ENCODE data around the gene CDK18. TPM values are rescaled to one million over a fixed set of nuclear protein-coding genes. Genes with fewer than 3 reads are reported as not detected.

The CDK18 gene
- total RNA-seq, 1 donor from 2014 or later = 36.6 TPM

DNA sequence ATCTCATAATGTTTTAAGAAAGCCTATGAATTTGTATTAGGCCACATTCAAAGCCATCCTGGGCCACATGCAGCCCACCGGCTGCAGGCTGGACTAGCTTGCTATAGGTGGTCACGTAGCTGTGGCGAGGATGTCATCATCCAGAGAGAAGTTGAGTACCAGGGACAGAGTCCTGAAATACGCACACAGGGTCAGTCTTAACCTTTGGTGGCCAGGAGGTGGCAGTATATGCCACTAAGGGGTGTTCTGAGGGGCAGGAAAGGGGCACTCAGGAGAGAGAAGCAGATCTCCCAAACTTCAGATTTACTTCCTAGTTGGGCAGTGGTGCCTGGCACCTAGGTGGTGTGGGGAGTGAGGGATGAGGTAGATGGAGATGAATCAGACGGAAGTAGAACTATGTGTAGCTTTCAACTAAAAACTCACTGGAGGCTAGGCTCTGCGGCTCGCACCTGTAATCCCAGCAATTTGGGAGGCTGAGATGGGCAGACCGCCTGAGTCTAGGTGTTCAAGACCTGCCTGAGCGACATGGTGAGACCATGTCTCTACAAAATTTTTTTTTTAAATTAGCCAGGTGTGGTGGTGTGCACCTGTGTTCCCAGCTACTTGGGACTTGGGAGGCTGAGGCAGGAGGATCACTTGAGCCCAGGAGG is 16.3 kb upstream of the CDK18 start:
- Histone ChIP-seq H3K27ac (no peak overlapping the region), H3K36me3 (no peaks in the 10 kb centered on the region), H3K4me1 (peaks cover 15% of the 10 kb centered on the region), H3K4me3 (no peak overlapping the region), H3K9me3 (no peaks in the 10 kb centered on the region), H3K27me3 (ENCODE audit: low read depth) (peaks cover 10% of the 10 kb centered on the region)
- TF ChIP-seq, protein P1, sequence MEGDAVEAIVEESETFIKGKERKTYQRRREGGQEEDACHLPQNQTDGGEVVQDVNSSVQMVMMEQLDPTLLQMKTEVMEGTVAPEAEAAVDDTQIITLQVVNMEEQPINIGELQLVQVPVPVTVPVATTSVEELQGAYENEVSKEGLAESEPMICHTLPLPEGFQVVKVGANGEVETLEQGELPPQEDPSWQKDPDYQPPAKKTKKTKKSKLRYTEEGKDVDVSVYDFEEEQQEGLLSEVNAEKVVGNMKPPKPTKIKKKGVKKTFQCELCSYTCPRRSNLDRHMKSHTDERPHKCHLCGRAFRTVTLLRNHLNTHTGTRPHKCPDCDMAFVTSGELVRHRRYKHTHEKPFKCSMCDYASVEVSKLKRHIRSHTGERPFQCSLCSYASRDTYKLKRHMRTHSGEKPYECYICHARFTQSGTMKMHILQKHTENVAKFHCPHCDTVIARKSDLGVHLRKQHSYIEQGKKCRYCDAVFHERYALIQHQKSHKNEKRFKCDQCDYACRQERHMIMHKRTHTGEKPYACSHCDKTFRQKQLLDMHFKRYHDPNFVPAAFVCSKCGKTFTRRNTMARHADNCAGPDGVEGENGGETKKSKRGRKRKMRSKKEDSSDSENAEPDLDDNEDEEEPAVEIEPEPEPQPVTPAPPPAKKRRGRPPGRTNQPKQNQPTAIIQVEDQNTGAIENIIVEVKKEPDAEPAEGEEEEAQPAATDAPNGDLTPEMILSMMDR (IDR thresholded peaks at IDR 0.05) = peak; percentile 77
- ATAC-seq = peak; percentile 75 to 81
- intact Hi-C loops (cut with DNase I) = loop anchor here (5.0 kb wide), 1 partner anchor 34 kb away; no protein-coding TSS in a partner anchor
- DNase-seq = no peak

DNA sequence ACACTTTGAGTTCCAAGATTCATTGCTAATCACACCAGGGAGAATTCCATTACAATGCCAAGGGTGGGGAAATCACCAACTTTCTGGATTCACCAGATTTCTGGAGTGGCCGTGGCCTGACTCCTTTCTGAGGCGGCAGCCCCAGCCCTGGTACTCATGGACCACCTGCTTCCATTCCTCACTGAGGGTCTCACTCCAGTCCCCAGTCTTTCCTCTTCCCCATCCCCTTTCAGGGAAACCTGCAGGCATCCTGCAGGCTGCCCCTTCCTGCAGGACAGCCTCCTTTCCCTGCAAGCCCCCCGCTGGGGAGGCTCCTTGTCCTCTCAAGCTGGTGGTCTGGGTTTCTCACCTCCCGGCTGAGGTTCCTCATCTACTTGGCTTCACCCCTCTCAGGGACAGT is 12.7 kb upstream of the CDK18 start:
- Histone ChIP-seq H3K27me3 (ENCODE audit: low read depth) (peaks cover 9% of the 10 kb centered on the region), H3K9me3 (no peaks in the 10 kb centered on the region), H3K4me1 (peaks cover 20% of the 10 kb centered on the region), H3K4me3 (no peak overlapping the region), H3K36me3 (no peaks in the 10 kb centered on the region), H3K27ac (no peak overlapping the region)
- intact Hi-C loops (cut with DNase I) = no loop called here
- ATAC-seq (no peak), DNase-seq (no peak)
- TF ChIP-seq, protein P1 (IDR thresholded peaks at IDR 0.05) = no peak

DNA sequence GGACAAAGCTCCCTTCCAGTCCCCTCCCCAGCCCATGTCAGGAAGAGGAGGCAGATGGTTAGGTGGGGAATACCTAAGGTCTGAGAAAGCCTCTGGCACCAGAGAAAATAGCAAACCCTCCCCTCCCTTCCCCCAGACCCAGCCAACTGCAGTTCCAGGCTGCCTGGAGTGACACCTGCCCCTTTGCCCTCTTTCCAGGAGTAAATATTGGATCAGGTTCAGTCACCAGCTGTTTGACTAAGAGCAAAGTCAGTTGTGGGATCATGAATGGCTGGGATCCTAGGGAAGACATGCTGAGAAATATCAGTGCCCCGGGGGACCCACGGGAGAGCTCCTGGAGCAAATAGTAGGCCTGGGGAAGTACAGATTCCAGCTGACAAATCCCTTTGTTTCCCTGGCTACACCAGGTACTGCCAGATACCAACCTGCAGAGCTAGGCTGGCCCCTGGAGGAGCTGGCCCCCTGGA is 12.2 kb upstream of the CDK18 start:
- H3K4me1 ChIP-seq = peaks cover 20% of the 10 kb centered on the region
- ATAC-seq = no peak
- H3K36me3 ChIP-seq = no peaks in the 10 kb centered on the region
- intact Hi-C loops (cut with DNase I) = no loop called here
- no peak for DNase-seq
- H3K4me3 ChIP-seq = no peak overlapping the region
- no peak overlapping the region for H3K27ac ChIP-seq
- H3K9me3 ChIP-seq = no peaks in the 10 kb centered on the region
- TF ChIP-seq, protein P1 (IDR thresholded peaks at IDR 0.05) = no peak
- H3K27me3 ChIP-seq (ENCODE audit: low read depth) = peaks cover 5% of the 10 kb centered on the region

DNA sequence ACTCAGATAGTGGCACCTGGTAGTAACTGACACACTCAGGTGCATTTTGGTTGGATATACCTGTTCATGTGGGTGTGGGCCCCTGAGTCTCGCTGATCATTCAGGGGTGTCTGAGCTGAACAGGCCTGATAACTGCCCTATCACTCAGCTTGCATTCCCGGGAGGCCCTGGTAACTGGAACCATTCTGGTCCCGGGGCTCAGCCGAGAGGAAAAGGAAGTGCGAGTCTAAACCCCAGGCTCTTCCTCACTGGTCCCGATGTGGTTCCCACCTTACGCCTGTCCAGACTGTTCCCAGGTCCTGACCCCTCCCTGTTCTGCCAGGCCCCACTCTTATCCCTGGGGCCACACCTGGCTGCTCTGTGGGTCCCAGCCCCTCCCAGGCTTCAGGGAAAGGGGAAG is 11.7 kb upstream of the CDK18 start:
- H3K27me3 ChIP-seq (ENCODE audit: low read depth) = peaks cover 5% of the 10 kb centered on the region
- H3K9me3 ChIP-seq = no peaks in the 10 kb centered on the region
- H3K27ac ChIP-seq = no peak overlapping the region
- TF ChIP-seq, protein P1 (IDR thresholded peaks at IDR 0.05) = no peak
- H3K4me1 ChIP-seq = peaks cover 20% of the 10 kb centered on the region
- intact Hi-C loops (cut with DNase I) = no loop called here
- no peak overlapping the region for H3K4me3 ChIP-seq
- no peaks in the 10 kb centered on the region for H3K36me3 ChIP-seq
- ATAC-seq = peak in 1 of 2 donors; percentile 21
- no peak for DNase-seq

DNA sequence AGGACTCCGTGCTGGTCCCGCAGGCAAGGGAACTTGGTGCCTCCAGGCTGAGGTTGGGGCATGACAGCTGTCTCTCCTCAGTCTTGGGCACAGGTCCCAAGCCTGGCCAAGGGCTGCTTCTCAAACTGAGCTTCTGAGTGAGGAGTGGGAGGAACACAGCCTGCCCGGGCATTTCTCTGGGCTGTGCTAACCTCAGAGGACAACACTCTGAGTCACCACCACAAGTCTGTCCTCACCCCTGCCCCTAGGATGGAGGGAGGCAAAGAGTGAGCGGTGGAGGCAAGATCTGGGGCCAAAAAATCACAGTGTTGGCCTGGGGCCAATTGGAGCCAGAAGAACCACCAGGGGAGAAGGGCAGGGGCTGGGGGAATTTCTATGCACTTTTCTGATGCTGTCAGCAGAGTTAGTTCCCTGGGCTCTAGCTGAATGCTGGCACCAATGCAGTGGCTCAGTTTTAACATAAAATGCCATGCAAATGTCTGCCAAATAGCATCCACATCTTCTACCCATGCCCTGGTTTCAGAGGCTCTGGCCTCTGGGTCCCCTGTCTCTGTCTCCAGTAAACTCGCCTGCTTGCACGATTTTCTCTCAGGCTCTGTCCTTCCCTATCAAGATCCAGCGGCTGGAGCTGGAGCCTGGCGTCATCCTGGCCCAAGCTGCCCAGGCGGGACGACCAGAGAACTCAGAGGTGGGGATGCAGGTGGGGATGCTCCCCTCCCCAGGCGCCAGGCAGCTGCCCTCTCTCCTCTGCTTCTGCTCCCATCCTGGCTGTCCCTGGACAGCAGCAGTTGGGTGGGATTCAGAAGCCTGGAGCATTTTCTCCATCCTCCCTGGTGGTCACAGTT is 11.0 kb upstream of the CDK18 start:
- no peak for DNase-seq
- H3K36me3 ChIP-seq = no peaks in the 10 kb centered on the region

More for the DNA sequence above, 11.0 kb upstream of the CDK18 start:
- Histone ChIP-seq H3K27me3 (ENCODE audit: low read depth) (peaks cover 5% of the 10 kb centered on the region), H3K4me1 (peaks cover 20% of the 10 kb centered on the region), H3K4me3 (no peak overlapping the region), H3K27ac (no peak overlapping the region), H3K9me3 (no peaks in the 10 kb centered on the region)
- intact Hi-C loops (cut with DNase I) = no loop called here
- TF ChIP-seq, protein P1 (IDR thresholded peaks at IDR 0.05) = no peak
- ATAC-seq = peak; percentile 67 to 70

Measured in lower lobe of right lung (tissue), 2 donors.